Neural cell (in vitro differentiated cells): ENCODE measurements around the gene RPS28.
A peak's percentile ranks its signal among the peaks of the same experiment; 100 is the strongest.

ENCODE experiments used
- EP300 ChIP-seq: fragments of 450-650 bp; conservative IDR thresholded peaks from 2 replicates; pipeline ENCODE4 v1.6.1; 2014; ENCODE audit warnings: antibody characterized with exemption, mild to moderate bottlenecking, moderate library complexity; ENCODE audit not compliant: poor library complexity, severe bottlenecking
- EZH2 ChIP-seq: fragments of 200-600, 300-800 bp; shearing (Covaris generic), sonication (generic); IDR thresholded peaks from 2 replicates; pipeline ENCODE4 v1.6.1; 2014; ENCODE audit warnings: antibody characterized with exemption, low read length, borderline replicate concordance, mild to moderate bottlenecking; ENCODE audit not compliant: insufficient read depth, poor library complexity, severe bottlenecking
- MXI1 ChIP-seq: fragments of 450-650 bp; conservative IDR thresholded peaks from 2 replicates; pipeline ENCODE4 v1.6.1; 2014; ENCODE audit warnings: antibody characterized with exemption, mild to moderate bottlenecking; ENCODE audit not compliant: poor library complexity, severe bottlenecking
- POLR2AphosphoS5 ChIP-seq: IDR thresholded peaks from 2 replicates; pipeline ENCODE4 v1.6.1; 2012
- RAD21 ChIP-seq: fragments of 450-650 bp; conservative IDR thresholded peaks from 2 replicates; pipeline ENCODE4 v1.6.1; 2014; ENCODE audit warnings: antibody characterized with exemption, mild to moderate bottlenecking, moderate library complexity
- TAF1 ChIP-seq: IDR thresholded peaks from 2 replicates; pipeline ENCODE4 v1.6.1; 2012; ENCODE audit warnings: low read depth
- TF ChIP-seq, protein P1 (sequence below): IDR thresholded peaks from 2 replicates; pipeline ENCODE4 v1.6.1; 2012; ENCODE audit warnings: borderline replicate concordance
- TF ChIP-seq, protein P2 (sequence below): fragments of 450-650 bp; IDR thresholded peaks from 2 replicates; pipeline ENCODE4 v1.5.1; 2014; ENCODE audit warnings: antibody characterized with exemption, mild to moderate bottlenecking, moderate library complexity; ENCODE audit not compliant: poor library complexity, severe bottlenecking

DNA sequence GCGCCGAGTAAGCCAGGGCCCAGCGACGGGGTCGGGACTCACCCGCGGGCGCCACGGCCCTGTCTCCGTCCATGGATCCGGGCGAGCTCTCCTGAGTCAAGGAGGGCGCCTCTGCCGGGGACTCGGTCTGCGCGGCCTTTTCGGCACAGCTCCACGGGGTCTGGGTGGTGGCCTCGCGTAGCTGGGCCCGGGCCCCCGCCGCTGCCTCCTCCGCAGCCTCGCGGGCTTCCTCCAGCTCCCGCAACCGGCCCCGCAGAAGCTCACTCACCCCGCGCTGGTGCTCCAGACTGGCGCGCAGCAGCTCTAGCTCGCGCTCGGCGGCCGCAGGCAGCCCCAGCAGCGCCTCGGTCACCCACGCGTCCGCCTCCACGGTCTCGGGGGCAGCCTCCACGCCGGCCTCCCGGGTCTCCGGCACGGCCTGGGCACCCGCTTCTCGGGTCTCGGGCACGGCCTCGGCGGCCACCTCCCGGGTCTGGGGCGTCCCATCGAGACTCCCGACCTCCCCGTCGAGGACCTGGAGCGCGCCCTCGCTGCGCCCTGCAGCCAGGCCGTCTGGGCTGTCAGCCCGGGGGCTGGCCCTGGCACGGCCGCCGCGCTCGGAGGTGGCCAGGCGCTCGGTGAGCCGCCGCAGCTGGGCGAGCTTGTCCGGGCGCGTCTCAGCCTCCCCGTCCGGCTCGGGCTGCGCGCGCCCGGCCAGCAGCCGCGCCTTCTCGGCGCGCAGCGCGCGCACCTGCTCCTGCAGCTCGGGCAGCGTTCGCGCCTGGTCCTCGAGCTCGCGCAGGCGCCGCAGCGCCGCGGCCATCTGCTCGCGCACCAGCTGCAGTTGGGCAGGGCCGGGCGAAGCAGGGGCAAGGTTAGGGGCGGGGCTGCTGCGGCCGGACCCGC, 13.4 kb downstream of the RPS28 start:
- TF ChIP-seq, protein P1, sequence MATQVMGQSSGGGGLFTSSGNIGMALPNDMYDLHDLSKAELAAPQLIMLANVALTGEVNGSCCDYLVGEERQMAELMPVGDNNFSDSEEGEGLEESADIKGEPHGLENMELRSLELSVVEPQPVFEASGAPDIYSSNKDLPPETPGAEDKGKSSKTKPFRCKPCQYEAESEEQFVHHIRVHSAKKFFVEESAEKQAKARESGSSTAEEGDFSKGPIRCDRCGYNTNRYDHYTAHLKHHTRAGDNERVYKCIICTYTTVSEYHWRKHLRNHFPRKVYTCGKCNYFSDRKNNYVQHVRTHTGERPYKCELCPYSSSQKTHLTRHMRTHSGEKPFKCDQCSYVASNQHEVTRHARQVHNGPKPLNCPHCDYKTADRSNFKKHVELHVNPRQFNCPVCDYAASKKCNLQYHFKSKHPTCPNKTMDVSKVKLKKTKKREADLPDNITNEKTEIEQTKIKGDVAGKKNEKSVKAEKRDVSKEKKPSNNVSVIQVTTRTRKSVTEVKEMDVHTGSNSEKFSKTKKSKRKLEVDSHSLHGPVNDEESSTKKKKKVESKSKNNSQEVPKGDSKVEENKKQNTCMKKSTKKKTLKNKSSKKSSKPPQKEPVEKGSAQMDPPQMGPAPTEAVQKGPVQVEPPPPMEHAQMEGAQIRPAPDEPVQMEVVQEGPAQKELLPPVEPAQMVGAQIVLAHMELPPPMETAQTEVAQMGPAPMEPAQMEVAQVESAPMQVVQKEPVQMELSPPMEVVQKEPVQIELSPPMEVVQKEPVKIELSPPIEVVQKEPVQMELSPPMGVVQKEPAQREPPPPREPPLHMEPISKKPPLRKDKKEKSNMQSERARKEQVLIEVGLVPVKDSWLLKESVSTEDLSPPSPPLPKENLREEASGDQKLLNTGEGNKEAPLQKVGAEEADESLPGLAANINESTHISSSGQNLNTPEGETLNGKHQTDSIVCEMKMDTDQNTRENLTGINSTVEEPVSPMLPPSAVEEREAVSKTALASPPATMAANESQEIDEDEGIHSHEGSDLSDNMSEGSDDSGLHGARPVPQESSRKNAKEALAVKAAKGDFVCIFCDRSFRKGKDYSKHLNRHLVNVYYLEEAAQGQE = no peak
- TF ChIP-seq, protein P2, sequence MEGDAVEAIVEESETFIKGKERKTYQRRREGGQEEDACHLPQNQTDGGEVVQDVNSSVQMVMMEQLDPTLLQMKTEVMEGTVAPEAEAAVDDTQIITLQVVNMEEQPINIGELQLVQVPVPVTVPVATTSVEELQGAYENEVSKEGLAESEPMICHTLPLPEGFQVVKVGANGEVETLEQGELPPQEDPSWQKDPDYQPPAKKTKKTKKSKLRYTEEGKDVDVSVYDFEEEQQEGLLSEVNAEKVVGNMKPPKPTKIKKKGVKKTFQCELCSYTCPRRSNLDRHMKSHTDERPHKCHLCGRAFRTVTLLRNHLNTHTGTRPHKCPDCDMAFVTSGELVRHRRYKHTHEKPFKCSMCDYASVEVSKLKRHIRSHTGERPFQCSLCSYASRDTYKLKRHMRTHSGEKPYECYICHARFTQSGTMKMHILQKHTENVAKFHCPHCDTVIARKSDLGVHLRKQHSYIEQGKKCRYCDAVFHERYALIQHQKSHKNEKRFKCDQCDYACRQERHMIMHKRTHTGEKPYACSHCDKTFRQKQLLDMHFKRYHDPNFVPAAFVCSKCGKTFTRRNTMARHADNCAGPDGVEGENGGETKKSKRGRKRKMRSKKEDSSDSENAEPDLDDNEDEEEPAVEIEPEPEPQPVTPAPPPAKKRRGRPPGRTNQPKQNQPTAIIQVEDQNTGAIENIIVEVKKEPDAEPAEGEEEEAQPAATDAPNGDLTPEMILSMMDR = no peak
- TF ChIP-seq POLR2AphosphoS5 (peak; percentile 27), MXI1 (no peak), EZH2 (no peak), RAD21 (no peak), EP300 (no peak), TAF1 (no peak)
